ENCODE measurements around the gene OAS3.
A peak's percentile ranks its signal among the peaks of the same experiment; 100 is the strongest.
"Not testable (repeated sequence)": the region's sequence is repeated elsewhere in the genome, so short reads cannot be mapped to it uniquely, and the experiment has no call there.

Gene OAS3

DNA sequence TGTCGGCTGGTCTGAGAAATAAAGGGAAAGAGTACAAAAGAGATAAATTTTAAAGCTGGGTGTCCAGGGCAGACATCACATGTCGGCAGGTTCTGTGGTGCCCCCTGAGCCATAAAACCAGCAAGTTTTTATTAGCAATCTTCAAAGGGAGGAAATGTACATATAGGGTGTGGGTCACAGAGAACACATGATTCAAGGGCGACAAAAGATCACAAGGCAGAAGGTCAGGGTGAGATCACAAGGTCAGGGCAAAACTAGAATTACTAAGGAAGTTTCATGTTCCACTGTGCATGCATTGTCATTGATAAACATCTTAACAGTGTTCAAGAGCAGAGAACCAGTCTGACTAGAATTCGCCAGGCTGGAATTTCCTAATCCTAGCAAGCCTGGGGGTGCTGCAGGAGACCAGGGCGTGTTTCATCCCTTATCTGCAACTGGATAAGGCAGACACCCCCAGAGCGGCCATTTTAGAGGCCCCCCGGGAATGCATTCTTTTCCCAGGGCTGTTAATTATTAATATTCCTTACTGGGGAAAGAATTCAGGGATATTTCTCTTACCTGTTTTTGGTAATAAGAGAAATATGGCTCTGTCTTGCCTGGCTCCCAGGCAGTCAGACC, 11.7 kb upstream of the OAS3 start:
- not testable (repeated sequence) for DNase-seq

DNA sequence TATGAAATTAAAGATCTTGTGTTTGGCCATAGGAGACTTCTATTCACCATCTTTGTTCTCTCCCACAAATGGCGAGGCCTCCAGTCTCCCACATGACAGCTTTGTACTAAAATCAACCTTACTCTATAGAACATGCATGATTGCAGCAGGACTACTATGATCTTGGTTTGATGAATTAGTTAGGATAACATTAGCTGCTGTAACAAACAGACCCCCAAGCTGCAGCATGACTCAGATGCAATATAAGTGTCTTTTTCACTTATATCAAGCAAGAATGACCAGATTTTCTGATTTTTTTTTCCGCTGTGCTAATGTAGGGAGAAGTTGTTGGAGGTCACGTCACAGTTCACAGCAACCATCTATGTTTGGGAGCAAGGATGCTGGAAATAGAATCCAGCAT, 10.8 kb upstream of the OAS3 start:
- DNase-seq = no peak

GRCh38 chr12:112927925-112928324, 10.3 kb upstream of the OAS3 start:
- DNase-seq = no peak

DNA sequence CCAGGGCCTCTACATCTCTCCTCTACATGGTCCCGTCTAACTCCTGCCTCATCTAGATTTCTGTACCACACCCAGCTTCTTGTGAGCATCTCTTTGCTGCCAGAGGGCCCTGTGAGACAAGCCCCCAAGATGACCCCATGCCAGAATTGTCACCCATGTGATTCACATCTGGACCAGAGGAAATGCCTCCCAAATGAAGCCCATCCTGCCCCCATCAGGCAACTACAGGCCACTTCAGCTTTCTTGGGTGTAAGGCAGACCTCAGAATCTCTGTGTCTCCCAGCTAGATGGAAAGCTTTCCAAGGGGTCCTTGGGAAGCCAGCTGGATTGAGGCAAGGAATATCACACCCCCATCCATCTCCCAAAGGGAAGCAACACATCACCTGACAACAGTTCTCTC, 9.3 kb upstream of the OAS3 start:
- no peak for DNase-seq

- DNase-seq = no peak
Measured at GRCh38 chr12:112929715-112930114, 8.6 kb upstream of the OAS3 start.

DNA sequence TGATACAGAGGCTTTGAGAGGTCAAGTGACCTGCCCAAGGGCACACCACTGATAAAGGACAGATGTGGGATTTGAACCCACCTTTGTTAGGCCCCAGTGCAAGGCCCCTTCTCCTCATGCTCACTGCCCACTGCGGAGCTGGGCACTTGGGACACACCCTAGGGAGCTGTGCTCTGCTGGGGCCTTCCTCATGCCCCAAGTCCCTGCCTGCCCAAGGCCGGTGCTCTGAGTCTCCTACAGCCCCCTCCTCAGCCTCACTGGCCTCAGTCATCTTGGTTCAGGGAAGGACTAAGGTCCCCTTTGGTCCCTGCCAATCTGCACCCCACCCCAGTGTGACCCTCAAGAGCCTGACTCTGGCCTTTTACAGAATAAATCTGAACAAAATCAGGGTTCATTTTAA, 7.9 kb upstream of the OAS3 start:
- no peak for DNase-seq

DNA sequence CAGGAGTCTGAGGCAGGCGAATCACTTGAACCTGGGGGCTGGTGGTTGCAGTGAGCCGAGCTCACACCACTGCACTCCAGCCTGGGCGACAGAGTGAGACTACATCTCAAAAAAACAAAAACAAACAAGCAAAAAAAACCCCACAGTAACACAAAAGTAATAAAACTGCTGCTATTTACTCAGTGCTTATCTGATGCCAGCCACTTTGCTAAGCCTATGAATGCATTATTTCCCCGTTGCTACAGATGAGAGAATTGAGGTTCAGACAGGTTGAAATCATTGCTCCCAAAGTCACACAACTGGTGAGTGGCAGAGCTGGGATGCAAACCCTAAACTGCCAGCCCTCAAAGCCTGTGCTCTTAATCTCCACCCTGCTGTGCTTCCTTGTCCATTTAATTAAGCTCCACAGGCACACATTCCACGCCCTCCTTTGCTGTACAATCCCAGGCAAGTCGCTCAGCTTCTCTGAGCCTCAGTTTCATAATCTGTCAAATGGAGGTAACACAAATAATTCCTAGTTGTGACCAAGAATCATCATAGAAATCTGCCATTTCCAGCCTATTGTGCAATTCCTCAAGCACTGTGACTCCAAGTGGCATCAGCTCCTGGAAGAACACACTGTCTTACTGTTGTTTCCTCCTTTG, 5.7 kb upstream of the OAS3 start:
- no peak for DNase-seq

- no peak for DNase-seq
Measured at GRCh38 chr12:112933129-112933505, 5.2 kb upstream of the OAS3 start.

DNA sequence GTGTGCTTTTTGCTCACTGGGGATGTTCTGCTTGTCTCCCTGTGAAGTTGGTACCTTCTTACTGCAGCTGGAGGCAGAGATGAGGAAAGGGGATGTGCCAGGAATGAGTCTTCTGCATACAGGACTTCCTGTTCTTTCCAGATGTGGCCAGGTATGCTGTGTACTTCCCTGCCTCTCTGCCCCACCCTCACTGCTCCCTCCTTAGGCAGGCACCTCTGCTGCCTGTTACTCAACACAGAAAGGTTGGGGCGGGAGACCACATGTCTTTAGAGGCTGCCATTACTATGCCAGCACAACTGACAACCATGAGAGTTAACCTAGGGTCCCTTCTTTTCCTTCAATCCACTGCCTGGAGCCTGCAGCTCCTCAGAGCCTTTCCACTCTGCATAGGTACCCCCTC, 2.0 kb upstream of the OAS3 start:
- no peak for DNase-seq

GRCh38 chr12:112936927-112937326, 1.3 kb upstream of the OAS3 start:
- no peak for DNase-seq

DNA sequence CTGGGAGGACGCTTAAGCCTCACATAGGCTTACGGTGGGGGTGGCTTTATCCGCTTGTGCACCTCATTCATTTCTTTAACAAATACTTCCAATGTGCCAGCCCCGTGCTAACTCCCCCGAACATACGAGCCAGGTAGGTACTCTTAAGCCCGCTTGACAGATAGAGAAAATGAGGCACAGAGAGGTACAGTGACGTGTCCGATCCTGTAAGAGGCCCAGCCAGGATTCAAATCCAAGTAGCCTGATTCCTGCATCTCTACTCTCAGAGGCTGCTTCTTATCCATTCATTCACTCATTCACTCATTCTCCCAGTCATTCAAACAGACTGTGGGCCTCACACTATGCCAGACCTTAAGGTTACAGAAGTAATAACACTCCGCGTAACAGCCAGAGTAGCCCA, 477 bp downstream of the OAS3 start:
- DNase-seq = no peak

DNA sequence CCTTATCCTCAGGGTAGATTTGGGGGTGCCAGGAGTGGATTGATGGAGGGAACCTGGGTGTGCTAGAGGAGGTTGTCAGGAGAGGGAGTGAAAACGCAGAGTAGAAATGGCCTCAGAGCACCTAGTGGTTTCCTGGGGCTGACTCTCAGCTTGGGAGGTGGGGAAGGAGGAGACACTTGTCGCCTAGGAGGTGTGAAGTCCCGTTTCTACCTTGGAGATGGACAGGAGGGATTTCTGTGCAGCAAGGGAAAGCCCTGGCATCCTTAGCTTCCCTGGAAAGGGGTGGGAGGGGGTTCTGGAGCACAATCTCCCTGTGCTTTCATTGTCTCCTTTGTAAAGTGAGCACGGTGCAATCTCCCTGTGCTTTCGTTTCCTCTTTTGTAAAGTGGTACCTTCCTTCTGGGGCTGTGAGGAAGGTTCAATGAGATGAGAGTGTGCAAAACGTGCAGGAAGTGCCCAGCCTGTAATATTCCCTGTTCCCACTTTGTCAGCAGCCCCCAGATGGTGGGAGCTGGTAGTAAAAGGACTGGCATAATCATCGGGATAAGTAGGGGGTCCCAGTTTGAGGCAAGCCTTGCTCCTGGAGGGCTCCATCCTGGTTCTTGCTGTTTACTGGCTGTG, 1.6 kb downstream of the OAS3 start:
- no peak for DNase-seq

- DNase-seq = no peak
Measured at GRCh38 chr12:112941528-112942335, 3.5 kb downstream of the OAS3 start.

GRCh38 chr12:112942572-112942971, 4.3 kb downstream of the OAS3 start:
- no peak for DNase-seq

GRCh38 chr12:112944024-112944690, 5.9 kb downstream of the OAS3 start:
- no peak for DNase-seq

DNA sequence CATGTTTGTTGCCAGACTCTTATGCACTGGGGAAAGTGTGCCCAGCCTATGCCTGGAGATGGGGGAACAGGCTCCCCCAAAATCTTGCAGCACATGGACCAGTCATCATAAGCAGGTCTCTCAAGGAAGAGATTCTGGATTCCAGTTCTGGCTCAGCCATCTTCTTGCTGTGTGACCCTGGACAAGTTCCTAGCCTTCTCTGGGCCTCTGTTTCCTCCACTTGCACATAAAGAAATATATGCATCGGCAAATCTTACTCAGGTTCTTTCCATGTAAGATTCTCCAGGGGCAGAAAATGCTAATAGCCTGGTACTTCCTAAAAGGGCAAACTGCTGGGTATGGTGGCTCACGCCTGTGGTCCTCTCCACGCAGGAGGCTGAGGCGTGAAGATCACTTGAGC, 7.2 kb downstream of the OAS3 start:
- no peak for DNase-seq

DNA sequence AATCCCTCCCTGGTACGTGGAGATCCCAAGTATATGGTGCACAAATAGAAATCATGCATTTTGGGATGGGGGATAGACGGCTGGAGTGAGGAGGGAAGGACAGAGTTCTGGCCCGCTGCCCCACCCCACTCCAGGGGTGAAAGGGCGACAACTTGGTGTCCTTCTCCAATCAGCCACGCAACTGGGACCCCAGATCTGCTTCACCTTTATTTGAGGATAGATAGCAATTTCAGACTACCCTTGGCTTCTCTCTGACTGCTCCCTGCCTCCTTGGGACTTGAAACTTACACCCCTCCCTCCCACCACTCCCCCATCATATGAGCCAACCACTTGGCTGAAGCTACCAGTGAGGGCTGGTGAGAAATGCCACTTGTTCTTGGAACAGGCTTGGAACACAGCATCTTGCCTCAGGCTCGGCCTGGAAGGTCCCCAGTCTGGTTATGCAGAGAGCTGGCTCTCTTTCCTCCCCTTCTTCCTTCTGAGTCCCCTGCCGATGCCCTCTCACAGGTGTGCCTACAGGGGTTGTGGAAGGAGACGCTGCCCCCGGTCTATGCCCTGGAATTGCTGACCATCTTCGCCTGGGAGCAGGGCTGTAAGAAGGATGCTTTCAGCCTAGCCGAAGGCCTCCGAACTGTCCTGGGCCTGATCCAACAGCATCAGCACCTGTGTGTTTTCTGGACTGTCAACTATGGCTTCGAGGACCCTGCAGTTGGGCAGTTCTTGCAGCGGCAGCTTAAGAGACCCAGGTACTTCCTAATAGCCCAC, 8.1 kb downstream of the OAS3 start:
- no peak for DNase-seq

- DNase-seq = no peak
Measured at GRCh38 chr12:112947314-112947713, 9.0 kb downstream of the OAS3 start.

DNA sequence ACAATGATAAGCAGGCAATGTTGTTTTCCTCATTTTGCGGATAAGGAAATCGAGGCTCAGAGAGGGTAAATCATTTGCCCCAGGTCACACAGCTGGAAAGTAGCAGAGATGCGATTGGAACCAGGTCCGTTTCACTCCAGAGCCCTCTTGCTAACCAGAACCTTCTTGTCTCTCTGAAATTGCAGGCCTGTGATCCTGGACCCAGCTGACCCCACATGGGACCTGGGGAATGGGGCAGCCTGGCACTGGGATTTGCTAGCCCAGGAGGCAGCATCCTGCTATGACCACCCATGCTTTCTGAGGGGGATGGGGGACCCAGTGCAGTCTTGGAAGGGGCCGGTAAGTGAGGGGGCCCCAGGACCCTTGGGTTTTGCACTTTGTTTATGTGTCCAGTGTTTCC, 9.5 kb downstream of the OAS3 start:
- no peak for DNase-seq

GRCh38 chr12:112948806-112949205, 10.5 kb downstream of the OAS3 start:
- DNase-seq = no peak

GRCh38 chr12:112950701-112951100, 12.4 kb downstream of the OAS3 start:
- DNase-seq = no peak

- DNase-seq = not testable (repeated sequence)
Measured at GRCh38 chr12:112957125-112957524, 18.9 kb downstream of the OAS3 start.

GRCh38 chr12:112961074-112961473, 22.8 kb downstream of the OAS3 start:
- peak; percentile 43 for DNase-seq

All from activated CD8-positive, alpha-beta memory T cell treated with anti-CD3 and anti-CD28 coated beads, Interleukin-2, amount 50 U/mL, for 48 hours (primary cell).